GM18526 (cell line): ENCODE measurements around the gene CNTN4.

Experiments used
- POLR2A ChIP-seq: IDR thresholded peaks from 3 replicates; pipeline ENCODE4 v1.6.1; 2011; ENCODE audit not compliant: insufficient read length; ENCODE audit errors: extremely low read depth

Gene CNTN4

GRCh38 chr3:2311022-2311421, 212.4 kb downstream of the CNTN4 start:
- no peak for TF ChIP-seq POLR2A

- no peak for TF ChIP-seq POLR2A
These were observed 218.9 kb downstream of the CNTN4 start for GRCh38 chr3:2317521-2317920.

- TF ChIP-seq POLR2A, result no peak
These were observed 236.3 kb downstream of the CNTN4 start for GRCh38 chr3:2334921-2335320.

- no peak for TF ChIP-seq POLR2A
These were observed 244.5 kb downstream of the CNTN4 start for GRCh38 chr3:2343031-2343682.

- no peak for TF ChIP-seq POLR2A
These were observed 253.6 kb downstream of the CNTN4 start for GRCh38 chr3:2352134-2352762.

- TF ChIP-seq POLR2A, result no peak
These were observed 256.0 kb downstream of the CNTN4 start for GRCh38 chr3:2354702-2355101.

- no peak for TF ChIP-seq POLR2A
These were observed 257.8 kb downstream of the CNTN4 start for GRCh38 chr3:2356298-2356950.

GRCh38 chr3:2360815-2361214, 262.1 kb downstream of the CNTN4 start:
- no peak for TF ChIP-seq POLR2A

GRCh38 chr3:2362122-2362521, 263.5 kb downstream of the CNTN4 start:
- no peak for TF ChIP-seq POLR2A

GRCh38 chr3:2363854-2364253, 265.2 kb downstream of the CNTN4 start:
- no peak for TF ChIP-seq POLR2A

- no peak for TF ChIP-seq POLR2A
These were observed 271.7 kb downstream of the CNTN4 start for GRCh38 chr3:2370317-2370716.

- no peak for TF ChIP-seq POLR2A
These were observed 273.6 kb downstream of the CNTN4 start for GRCh38 chr3:2372306-2372705.

- TF ChIP-seq POLR2A, result no peak
These were observed 276.7 kb downstream of the CNTN4 start for GRCh38 chr3:2375376-2375775.

- no peak for TF ChIP-seq POLR2A
These were observed 278.6 kb downstream of the CNTN4 start for GRCh38 chr3:2377281-2377680.

GRCh38 chr3:2390926-2391532, 292.4 kb downstream of the CNTN4 start:
- TF ChIP-seq POLR2A, result no peak

- TF ChIP-seq POLR2A, result no peak
These were observed 293.2 kb downstream of the CNTN4 start for GRCh38 chr3:2391896-2392295.
